Measurements from ENCODE around the gene NUDT9.

DNA sequence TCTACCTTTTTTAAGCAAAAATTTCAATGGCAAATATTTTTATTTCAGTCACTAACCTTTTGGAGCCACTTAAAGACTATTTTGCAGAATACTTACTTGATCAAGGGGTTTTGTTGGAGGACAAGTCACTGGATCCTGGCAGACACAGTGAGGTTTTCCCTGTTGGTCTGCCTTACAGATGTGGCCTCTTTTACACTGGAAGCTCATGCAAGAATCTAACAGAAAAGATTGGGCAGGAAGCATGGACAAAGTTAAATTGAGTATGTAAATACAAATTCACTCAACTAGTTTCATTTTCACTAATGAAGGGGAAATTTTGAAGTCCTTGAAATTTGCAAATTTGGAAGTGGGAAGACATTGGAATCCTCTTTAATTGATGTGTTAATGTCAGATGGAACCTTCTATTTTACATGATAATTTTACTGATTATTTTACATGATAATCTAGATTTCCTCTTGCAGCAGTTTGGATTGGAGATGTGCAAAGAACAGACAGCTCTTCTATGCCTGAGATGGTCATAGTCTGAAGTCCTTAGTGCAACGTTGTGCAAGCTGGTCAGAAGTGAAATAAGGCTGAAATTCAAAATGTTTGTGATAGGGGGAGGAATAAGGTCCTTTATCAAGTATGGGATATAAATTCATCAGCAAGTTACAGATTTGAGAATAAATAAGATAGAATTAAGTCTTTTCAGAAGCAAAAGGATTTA lies 68.4 kb downstream of the NUDT9 start:
- TF ChIP-seq, protein P1, sequence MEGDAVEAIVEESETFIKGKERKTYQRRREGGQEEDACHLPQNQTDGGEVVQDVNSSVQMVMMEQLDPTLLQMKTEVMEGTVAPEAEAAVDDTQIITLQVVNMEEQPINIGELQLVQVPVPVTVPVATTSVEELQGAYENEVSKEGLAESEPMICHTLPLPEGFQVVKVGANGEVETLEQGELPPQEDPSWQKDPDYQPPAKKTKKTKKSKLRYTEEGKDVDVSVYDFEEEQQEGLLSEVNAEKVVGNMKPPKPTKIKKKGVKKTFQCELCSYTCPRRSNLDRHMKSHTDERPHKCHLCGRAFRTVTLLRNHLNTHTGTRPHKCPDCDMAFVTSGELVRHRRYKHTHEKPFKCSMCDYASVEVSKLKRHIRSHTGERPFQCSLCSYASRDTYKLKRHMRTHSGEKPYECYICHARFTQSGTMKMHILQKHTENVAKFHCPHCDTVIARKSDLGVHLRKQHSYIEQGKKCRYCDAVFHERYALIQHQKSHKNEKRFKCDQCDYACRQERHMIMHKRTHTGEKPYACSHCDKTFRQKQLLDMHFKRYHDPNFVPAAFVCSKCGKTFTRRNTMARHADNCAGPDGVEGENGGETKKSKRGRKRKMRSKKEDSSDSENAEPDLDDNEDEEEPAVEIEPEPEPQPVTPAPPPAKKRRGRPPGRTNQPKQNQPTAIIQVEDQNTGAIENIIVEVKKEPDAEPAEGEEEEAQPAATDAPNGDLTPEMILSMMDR (IDR thresholded peaks at IDR 0.05) = no peak
- TF ChIP-seq SIN3A (IDR thresholded peaks at IDR 0.05; ENCODE audit: borderline replicate concordance, low read depth, low read length) (no peak), POLR2AphosphoS5 (IDR thresholded peaks at IDR 0.05; ENCODE audit: low read depth, low read length) (no peak), FOXJ3 (CRISPR knock-in tag; IDR thresholded peaks at IDR 0.05) (no peak), RAD21 (IDR thresholded peaks at IDR 0.05; ENCODE audit: low read length) (no peak), EZH2phosphoT487 (IDR thresholded peaks at IDR 0.05; ENCODE audit: borderline replicate concordance, low read depth) (no peak), EP300 (IDR thresholded peaks at IDR 0.05; ENCODE audit: borderline replicate concordance in 1 of 2, low read depth in 1 of 2, low read length in 1 of 2) (no peak), MAX (IDR thresholded peaks at IDR 0.05; ENCODE audit: low read depth) (no peak), NFIC (IDR thresholded peaks at IDR 0.05; ENCODE audit: borderline replicate concordance) (no peak), SMC3 (IDR thresholded peaks at IDR 0.05; ENCODE audit: low read depth, low read length) (no peak), RFX5 (IDR thresholded peaks at IDR 0.05; ENCODE audit: low read length) (no peak), FOXM1 (IDR thresholded peaks at IDR 0.05; ENCODE audit: low read depth) (no peak), CHD2 (IDR thresholded peaks at IDR 0.05; ENCODE audit: low read length, partially characterized antibody) (no peak)
- TF ChIP-seq, protein P2, sequence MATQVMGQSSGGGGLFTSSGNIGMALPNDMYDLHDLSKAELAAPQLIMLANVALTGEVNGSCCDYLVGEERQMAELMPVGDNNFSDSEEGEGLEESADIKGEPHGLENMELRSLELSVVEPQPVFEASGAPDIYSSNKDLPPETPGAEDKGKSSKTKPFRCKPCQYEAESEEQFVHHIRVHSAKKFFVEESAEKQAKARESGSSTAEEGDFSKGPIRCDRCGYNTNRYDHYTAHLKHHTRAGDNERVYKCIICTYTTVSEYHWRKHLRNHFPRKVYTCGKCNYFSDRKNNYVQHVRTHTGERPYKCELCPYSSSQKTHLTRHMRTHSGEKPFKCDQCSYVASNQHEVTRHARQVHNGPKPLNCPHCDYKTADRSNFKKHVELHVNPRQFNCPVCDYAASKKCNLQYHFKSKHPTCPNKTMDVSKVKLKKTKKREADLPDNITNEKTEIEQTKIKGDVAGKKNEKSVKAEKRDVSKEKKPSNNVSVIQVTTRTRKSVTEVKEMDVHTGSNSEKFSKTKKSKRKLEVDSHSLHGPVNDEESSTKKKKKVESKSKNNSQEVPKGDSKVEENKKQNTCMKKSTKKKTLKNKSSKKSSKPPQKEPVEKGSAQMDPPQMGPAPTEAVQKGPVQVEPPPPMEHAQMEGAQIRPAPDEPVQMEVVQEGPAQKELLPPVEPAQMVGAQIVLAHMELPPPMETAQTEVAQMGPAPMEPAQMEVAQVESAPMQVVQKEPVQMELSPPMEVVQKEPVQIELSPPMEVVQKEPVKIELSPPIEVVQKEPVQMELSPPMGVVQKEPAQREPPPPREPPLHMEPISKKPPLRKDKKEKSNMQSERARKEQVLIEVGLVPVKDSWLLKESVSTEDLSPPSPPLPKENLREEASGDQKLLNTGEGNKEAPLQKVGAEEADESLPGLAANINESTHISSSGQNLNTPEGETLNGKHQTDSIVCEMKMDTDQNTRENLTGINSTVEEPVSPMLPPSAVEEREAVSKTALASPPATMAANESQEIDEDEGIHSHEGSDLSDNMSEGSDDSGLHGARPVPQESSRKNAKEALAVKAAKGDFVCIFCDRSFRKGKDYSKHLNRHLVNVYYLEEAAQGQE (IDR thresholded peaks at IDR 0.05; ENCODE audit: low read depth, low read length) = no peak

Data from SK-N-SH (cell line).